PC-3 (cell line): Measurements from ENCODE around the gene SLAMF8. TPM values are rescaled to one million over a fixed set of nuclear protein-coding genes. Genes with fewer than 3 reads are reported as not detected.
A peak's percentile ranks its signal among the peaks of the same experiment; 100 is the strongest.

ENCODE experiments used
- ATAC-seq: fragments of 200-7000 bp; cut with Tn5 transposase; 2 replicates; pipeline ENCODE4 v1.9.1; 2020; ENCODE audit warnings: mild to moderate bottlenecking, moderate library complexity
- BruUV-seq: library from RNA; stranded (reverse); fragments of 400-500 nt; replicated peaks from 2 replicates; lab custom pipeline; 2021; lab: Mats Ljungman, UMichigan
- CTCF ChIA-PET: fragments of 300-600 bp; sonication (Branson Sonifier 250); formaldehyde crosslinking; loops from one replicate; lab custom pipeline; 2022; ENCODE audit warnings: antibody characterized with exemption; lab: Charles Lee
- POLR2A ChIA-PET: fragments of 300-600 bp; sonication (Branson Sonifier 250); formaldehyde crosslinking; loops from one replicate; lab custom pipeline; 2022; ENCODE audit warnings: antibody characterized with exemption; ENCODE audit not compliant: unreplicated experiment; lab: Charles Lee
- DNase-seq: peaks from one replicate; pipeline ENCODE4 v3.0.0-alpha.2; 2015
- H2AFZ ChIP-seq: fragments of 300-600 bp; sonication (generic); 2 replicates; pipeline ENCODE4 v1.6.0; 2016; ENCODE audit warnings: antibody characterized with exemption, low read length
- H3F3A ChIP-seq: fragments of 300-600 bp; sonication (generic); one replicate; pipeline ENCODE4 v1.6.0; 2017; ENCODE audit warnings: antibody characterized with exemption, low read length, control low read depth, mild to moderate bottlenecking; ENCODE audit not compliant: unreplicated experiment
- H3K27ac ChIP-seq: fragments of 300-600 bp; sonication (generic); 2 replicates; pipeline ENCODE4 v1.5.1; 2016; ENCODE audit warnings: mild to moderate bottlenecking, low read length
- H3K27me3 ChIP-seq: fragments of 300-600 bp; sonication (generic); 2 replicates; pipeline ENCODE4 v1.6.1; 2016; ENCODE audit warnings: low read length, mixed read lengths
- H3K36me3 ChIP-seq: fragments of 300-600 bp; sonication (generic); 2 replicates; pipeline ENCODE4 v1.6.1; 2016; ENCODE audit warnings: low read depth, mixed run types, low read length, mixed read lengths
- H3K4me1 ChIP-seq: fragments of 300-600 bp; sonication (generic); 2 replicates; pipeline ENCODE4 v1.5.1; 2016; ENCODE audit warnings: low read length; ENCODE audit not compliant: insufficient read depth
- H3K4me2 ChIP-seq: fragments of 300-600 bp; sonication (generic); 2 replicates; pipeline ENCODE4 v1.6.0; 2016; ENCODE audit warnings: low read length
- H3K4me3 ChIP-seq: fragments of 300-600 bp; sonication (generic); 2 replicates; pipeline ENCODE4 v1.5.1; 2016; ENCODE audit warnings: mild to moderate bottlenecking, low read length, mixed read lengths
- H3K79me2 ChIP-seq: fragments of 300-600 bp; sonication (generic); 2 replicates; pipeline ENCODE4 v1.6.1; 2017; ENCODE audit warnings: low read length, mixed read lengths
- H3K9ac ChIP-seq: fragments of 300-600 bp; sonication (generic); 2 replicates; pipeline ENCODE4 v1.6.0; 2016; ENCODE audit warnings: mild to moderate bottlenecking, low read length
- H3K9me2 ChIP-seq: fragments of 300-600 bp; sonication (generic); replicated peaks from 2 replicates; pipeline ENCODE4 v1.6.1; 2016; ENCODE audit warnings: mixed run types, low read length, mixed read lengths
- H3K9me3 ChIP-seq: fragments of 300-600 bp; sonication (generic); 2 replicates; pipeline ENCODE4 v1.6.1; 2016; ENCODE audit warnings: low read length, mixed read lengths
- H4K20me1 ChIP-seq: fragments of 300-600 bp; sonication (generic); 2 replicates; pipeline ENCODE4 v1.6.1; 2016; ENCODE audit warnings: low read length, mixed read lengths
- CTCF ChIP-seq: fragments of 300-600 bp; sonication (generic); conservative IDR thresholded peaks from 2 replicates; pipeline ENCODE4 v1.5.1; 2017; ENCODE audit warnings: antibody characterized with exemption, low read depth, mild to moderate bottlenecking, low read length
- EZH2 ChIP-seq: fragments of 300-600 bp; sonication (generic); IDR thresholded peaks from one replicate; pipeline ENCODE4 v1.6.1; 2017; ENCODE audit warnings: antibody characterized with exemption, mild to moderate bottlenecking, low read length; ENCODE audit not compliant: unreplicated experiment
- EZH2phosphoT487 ChIP-seq: fragments of 300-600 bp; sonication (generic); IDR thresholded peaks from 2 replicates; pipeline ENCODE4 v1.6.1; 2018; ENCODE audit warnings: mild to moderate bottlenecking, antibody characterized with exemption, low read length, borderline replicate concordance
- intact Hi-C: fragments of 100-400 bp; cut with micrococcal nuclease; formaldehyde crosslinking; loops from 2 replicates; pipeline ENCODE4 v1.9.0; 2023
- total RNA-seq: library from RNA; depleted of rRNA; stranded (reverse); fragments of >200 nt; gene quantifications from 2 replicates; pipeline ENCODE4 v1.2.3, GENCODE V29; 2014

SLAMF8 gene
- total RNA-seq, 1 experiment from 2014 or later = not detected

- ChIA-PET CTCF (interaction anchor here (0.6 kb wide), 1 partner anchor 588 kb away, joined by 4 read pairs; no protein-coding TSS in a partner anchor), POLR2A (no interaction called here)
Observed at GRCh38 chr1:159817276-159818041, 9.2 kb upstream of the SLAMF8 start.

GRCh38 chr1:159821171-159821867 lies 5.4 kb upstream of the SLAMF8 start:
- no peak for ATAC-seq
- H3K79me2 ChIP-seq = no peaks in the 10 kb centered on the region
- ChIA-PET POLR2A (no interaction called here), CTCF (no interaction called here)
- H3K9ac ChIP-seq = no peak overlapping the region
- peaks cover 8% of the 10 kb centered on the region for H3F3A ChIP-seq
- no peak overlapping the region for H3K4me3 ChIP-seq
- no peaks in the 10 kb centered on the region for H3K9me3 ChIP-seq
- H3K4me2 ChIP-seq = no peak overlapping the region
- H3K27me3 ChIP-seq = no peaks in the 10 kb centered on the region
- DNase-seq = no peak
- TF ChIP-seq CTCF (no peak), EZH2phosphoT487 (no peak), EZH2 (no peak)
- peaks cover 15% of the 10 kb centered on the region for H3K4me1 ChIP-seq
- no peak overlapping the region for H2AFZ ChIP-seq
- no peaks in the 10 kb centered on the region for H3K36me3 ChIP-seq
- H4K20me1 ChIP-seq = no peaks in the 10 kb centered on the region
- no peaks in the 10 kb centered on the region for H3K9me2 ChIP-seq
- BruUV-seq = no TSS peak
- no peak overlapping the region for H3K27ac ChIP-seq
- intact Hi-C loops = no loop called here

More at GRCh38 chr1:159817276-159818041, 9.2 kb upstream of the SLAMF8 start:
- Histone ChIP-seq H3K36me3 (no peaks in the 10 kb centered on the region), H3K27me3 (no peaks in the 10 kb centered on the region), H3K4me2 (peak overlapping the region; percentile 15), H3K79me2 (no peaks in the 10 kb centered on the region), H3K9ac (peak overlapping the region; percentile 4; the same call in 1 of the 2 replicates), H3K4me3 (no peak overlapping the region), H3K4me1 (peaks cover 15% of the 10 kb centered on the region), H4K20me1 (no peaks in the 10 kb centered on the region), H3K9me2 (no peaks in the 10 kb centered on the region), H2AFZ (no peak overlapping the region), H3K27ac (peak overlapping the region; percentile 74), H3F3A (peaks cover 8% of the 10 kb centered on the region), H3K9me3 (no peaks in the 10 kb centered on the region)
- intact Hi-C loops = loop anchor here (1.0 to 2.0 kb wide), 3 partner anchors 19 to 63 kb away; no protein-coding TSS in a partner anchor
- ATAC-seq (peak; percentile 98), DNase-seq (peak; percentile 98)
- BruUV-seq = no TSS peak
- TF ChIP-seq CTCF (no peak), EZH2 (no peak), EZH2phosphoT487 (no peak)
